Renal cortical epithelial cell (primary cell): ENCODE data around the gene GPD1. TPM values are rescaled to one million over a fixed set of nuclear protein-coding genes. Genes with fewer than 3 reads are reported as not detected.
"Not testable (repeated sequence)": the region's sequence is repeated elsewhere in the genome, so short reads cannot be mapped to it uniquely, and the experiment has no call there.

Source experiments
- DNase-seq: peaks from one replicate; pipeline ENCODE4 v3.0.0-alpha.2; 2011; ENCODE audit warnings: low read depth
- total RNA-seq: library from RNA; depleted of rRNA; stranded (reverse); fragments of >200 nt; gene quantifications from 2 replicates; pipeline ENCODE4 v1.2.3, GENCODE V29; 2014

Gene GPD1
- total RNA-seq, 1 donor from 2014 or later = 0.70 TPM

- no peak for DNase-seq
These were observed 19.4 kb downstream of the GPD1 start for GRCh38 chr12:50123203-50123602.

GRCh38 chr12:50127546-50127945 is 23.7 kb downstream of the GPD1 start:
- DNase-seq = no peak

GRCh38 chr12:50129290-50129689 is 25.5 kb downstream of the GPD1 start:
- DNase-seq = no peak

GRCh38 chr12:50132505-50133135 is 28.8 kb downstream of the GPD1 start:
- peak; percentile 64 for DNase-seq

GRCh38 chr12:50142993-50143392 is 39.2 kb downstream of the GPD1 start:
- no peak for DNase-seq

- no peak for DNase-seq
These were observed 41.6 kb downstream of the GPD1 start for GRCh38 chr12:50145439-50145838.

- DNase-seq = no peak
These were observed 43.5 kb downstream of the GPD1 start for GRCh38 chr12:50147281-50147680.

- not testable (repeated sequence) for DNase-seq
These were observed 44.2 kb downstream of the GPD1 start for GRCh38 chr12:50148011-50148410.

GRCh38 chr12:50149311-50149710 is 45.5 kb downstream of the GPD1 start:
- DNase-seq = no peak

GRCh38 chr12:50151047-50151687 is 47.4 kb downstream of the GPD1 start:
- DNase-seq = peak; percentile 42

- not testable (repeated sequence) for DNase-seq
These were observed 51.1 kb downstream of the GPD1 start for GRCh38 chr12:50154947-50155346.

- no peak for DNase-seq
These were observed 52.8 kb downstream of the GPD1 start for GRCh38 chr12:50156641-50157040.

- peak; percentile 26 for DNase-seq
These were observed 53.5 kb downstream of the GPD1 start for GRCh38 chr12:50157259-50157658.

GRCh38 chr12:50160643-50161042 is 56.8 kb downstream of the GPD1 start:
- no peak for DNase-seq

Other genes starting within 250 kb of the GPD1 start
- gene FAIM2, start 200.1 kb upstream of the GPD1 start, total RNA-seq = not detected in 2 replicates
- 0.30 TPM in 1 of 2 replicates, not detected in the other for gene AQP2, start 153.3 kb upstream of the GPD1 start, total RNA-seq
- gene AQP5, start 142.1 kb upstream of the GPD1 start, total RNA-seq = not detected in 2 replicates
- not detected in 2 replicates for gene AQP6, start 131.1 kb upstream of the GPD1 start, total RNA-seq
- 20.7 and 48.6 TPM in 2 replicates for gene RACGAP1, start 78.5 kb upstream of the GPD1 start, total RNA-seq
- 0.30 TPM in 1 of 2 replicates, not detected in the other for gene ASIC1, start 46.4 kb upstream of the GPD1 start, total RNA-seq
- 53.0 and 85.0 TPM in 2 replicates for gene SMARCD1, start 18.7 kb upstream of the GPD1 start, total RNA-seq
- gene COX14, start 8.2 kb downstream of the GPD1 start, total RNA-seq = 41.5 and 73.3 TPM in 2 replicates
- 55.8 and 63.7 TPM in 2 replicates for gene CERS5, start 63.4 kb downstream of the GPD1 start, total RNA-seq
- gene LIMA1, start 179.5 kb downstream of the GPD1 start, total RNA-seq = 49.3 and 58.7 TPM in 2 replicates